WI38 (cell line): ENCODE data around the gene SUFU.

Experiments used
- H3K4me3 ChIP-seq: 2 replicates; pipeline ENCODE4 v1.5.1; 2011; ENCODE audit warnings: low read depth, mild to moderate bottlenecking, control low read depth, low read length
- CTCF ChIP-seq: IDR thresholded peaks from 2 replicates; pipeline ENCODE4 v1.5.1; 2012; ENCODE audit warnings: low read depth, mild to moderate bottlenecking, control low read depth, low read length

The SUFU gene

GRCh38 chr10:102598243-102598642 is 94.5 kb downstream of the SUFU start:
- no peak overlapping the region for H3K4me3 ChIP-seq
- no peak for TF ChIP-seq CTCF

- TF ChIP-seq CTCF: no peak
- no peak overlapping the region for H3K4me3 ChIP-seq
These were observed 96.0 kb downstream of the SUFU start for GRCh38 chr10:102599565-102600327.

- no peak overlapping the region for H3K4me3 ChIP-seq
These were observed 97.0 kb downstream of the SUFU start for GRCh38 chr10:102600816-102601215.

GRCh38 chr10:102601639-102602038 is 97.9 kb downstream of the SUFU start:
- TF ChIP-seq CTCF: no peak
- no peak overlapping the region for H3K4me3 ChIP-seq

More at GRCh38 chr10:102600816-102601215, 97.0 kb downstream of the SUFU start:
- TF ChIP-seq CTCF: no peak

- H3K4me3 ChIP-seq: no peak overlapping the region
- no peak for TF ChIP-seq CTCF
These were observed 98.7 kb downstream of the SUFU start for GRCh38 chr10:102602272-102603045.

GRCh38 chr10:102603946-102604345 is 100.2 kb downstream of the SUFU start:
- H3K4me3 ChIP-seq: no peak overlapping the region
- TF ChIP-seq CTCF: no peak

GRCh38 chr10:102604439-102604841 is 100.7 kb downstream of the SUFU start:
- no peak overlapping the region for H3K4me3 ChIP-seq
- no peak for TF ChIP-seq CTCF
